Stimulated activated effector memory CD8-positive, alpha-beta T cell treated with anti-CD3 and anti-CD28 coated beads, Interleukin-12 subunit alpha, Interleukin-12 subunit beta, amount 100 ng/mL, for 72 hours (primary cell): ENCODE results near the gene LHPP.

Experiments
- ATAC-seq: fragments of 150-1000 bp; cut with Tn5 transposase; 2 replicates; pipeline ENCODE4 v1.10.0; 2021
- DNase-seq, 2 donors: peaks; one replicate each; pipeline ENCODE4 v3.0.0; 2021 to 2022; ENCODE audit warnings: low spot score in 2 of 2
- H3K27ac Mint-ChIP-seq: one replicate; pipeline ENCODE4 v1.8.0; 2022; ENCODE audit warnings: mild to moderate bottlenecking, mixed read lengths
- H3K36me3 Mint-ChIP-seq: one replicate; pipeline ENCODE4 v1.8.0; 2022; ENCODE audit warnings: mild to moderate bottlenecking, mixed read lengths
- H3K4me1 Mint-ChIP-seq: one replicate; pipeline ENCODE4 v1.8.0; 2022; ENCODE audit warnings: mixed read lengths
- H3K4me3 Mint-ChIP-seq: one replicate; pipeline ENCODE4 v1.8.0; 2022; ENCODE audit warnings: mild to moderate bottlenecking, mixed read lengths
- H3K9me3 Mint-ChIP-seq: one replicate; pipeline ENCODE4 v1.8.0; 2022; ENCODE audit warnings: mixed read lengths

LHPP gene, protein sequence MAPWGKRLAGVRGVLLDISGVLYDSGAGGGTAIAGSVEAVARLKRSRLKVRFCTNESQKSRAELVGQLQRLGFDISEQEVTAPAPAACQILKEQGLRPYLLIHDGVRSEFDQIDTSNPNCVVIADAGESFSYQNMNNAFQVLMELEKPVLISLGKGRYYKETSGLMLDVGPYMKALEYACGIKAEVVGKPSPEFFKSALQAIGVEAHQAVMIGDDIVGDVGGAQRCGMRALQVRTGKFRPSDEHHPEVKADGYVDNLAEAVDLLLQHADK

DNA sequence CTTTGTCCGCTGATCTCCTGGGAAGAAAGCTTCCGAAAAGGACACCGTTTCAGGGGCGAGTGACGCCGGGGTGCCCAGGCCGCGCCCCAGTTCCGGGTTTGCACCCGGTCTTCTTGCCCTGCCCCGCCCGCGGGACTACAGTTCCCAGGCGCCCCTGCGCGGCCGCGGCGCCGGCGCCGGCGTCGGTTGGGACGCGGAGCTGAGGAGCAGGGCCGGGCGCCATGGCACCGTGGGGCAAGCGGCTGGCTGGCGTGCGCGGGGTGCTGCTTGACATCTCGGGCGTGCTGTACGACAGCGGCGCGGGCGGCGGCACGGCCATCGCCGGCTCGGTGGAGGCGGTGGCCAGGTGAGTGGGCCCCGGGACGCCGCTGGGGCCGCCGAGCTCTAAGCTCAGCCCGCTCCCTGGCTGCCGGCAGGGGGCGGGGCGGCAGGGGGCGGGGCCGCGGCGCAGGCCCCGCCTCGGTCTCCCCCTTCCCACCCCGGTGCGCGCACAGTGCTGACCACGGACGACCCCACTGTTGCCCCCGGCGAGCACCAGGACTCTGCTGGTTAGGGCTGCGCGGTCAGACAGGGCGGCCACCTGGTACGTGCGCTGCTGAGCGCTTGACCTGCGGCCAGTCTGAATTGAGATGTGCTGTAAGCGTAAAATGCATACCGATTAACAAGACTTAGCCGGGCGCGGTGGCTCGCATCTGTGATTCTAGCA is at the start of gene LHPP:
Gene LHPP (plus strand): TSS at position 182 of the 706 bp plus-strand sequence. CDS start 40 bp downstream, at position 222.
- H3K36me3 Mint-ChIP-seq = no peaks in the 10 kb centered on the region
- H3K9me3 Mint-ChIP-seq = no peaks in the 10 kb centered on the region
- peak; percentile 99 for ATAC-seq
- H3K4me1 Mint-ChIP-seq = peaks cover 21% of the 10 kb centered on the region
- peak; percentile 82 to 92 for DNase-seq
- H3K27ac Mint-ChIP-seq = peak within 1 kb of the TSS; percentile 93
- peak within 1 kb of the TSS; percentile 73 for H3K4me3 Mint-ChIP-seq

DNA sequence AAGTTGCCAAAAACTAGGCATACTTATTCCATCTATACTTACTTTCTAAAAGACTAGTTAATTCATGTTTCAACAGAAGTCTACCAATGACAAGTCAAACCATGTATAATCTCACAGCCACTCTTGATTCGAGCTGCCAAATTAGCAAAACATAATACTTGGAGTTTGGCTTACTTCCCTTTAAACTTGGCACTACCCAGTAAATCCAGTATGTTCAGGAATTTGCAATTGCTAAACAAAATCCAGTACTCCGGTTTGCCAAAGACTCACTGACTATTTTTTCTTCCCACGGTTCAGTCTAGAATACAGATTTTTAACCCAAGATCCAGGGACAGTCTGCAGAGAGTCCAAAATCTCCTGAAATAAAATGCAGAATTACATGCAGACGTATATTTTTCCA is 47.5 kb upstream of the LHPP start:
- no peak for DNase-seq
- peaks cover 30% of the 10 kb centered on the region for H3K36me3 Mint-ChIP-seq
- H3K27ac Mint-ChIP-seq = no peak overlapping the region
- H3K9me3 Mint-ChIP-seq = no peaks in the 10 kb centered on the region
- ATAC-seq = no peak
- H3K4me3 Mint-ChIP-seq = no peak overlapping the region
- peaks cover 6% of the 10 kb centered on the region for H3K4me1 Mint-ChIP-seq

DNA sequence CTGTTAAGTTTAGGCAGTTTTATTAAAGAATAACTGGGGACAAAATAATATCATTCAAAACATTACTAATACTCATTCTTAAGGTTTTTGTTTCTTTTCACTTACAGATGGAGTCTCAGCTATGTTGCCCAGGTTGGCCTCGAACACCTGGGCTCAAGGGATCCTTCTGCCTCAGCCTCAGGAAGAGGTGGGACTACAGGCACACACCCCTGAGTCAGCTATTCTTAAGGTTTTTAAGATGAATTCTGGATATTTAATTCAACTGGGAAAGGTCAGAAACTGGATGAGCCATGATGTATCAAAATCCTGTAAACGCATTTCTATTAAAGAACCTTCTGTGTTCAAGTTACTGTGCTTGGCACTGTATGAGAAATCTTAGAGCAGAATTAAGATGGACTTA is 46.4 kb upstream of the LHPP start:
- no peaks in the 10 kb centered on the region for H3K9me3 Mint-ChIP-seq
- H3K27ac Mint-ChIP-seq = no peak overlapping the region
- ATAC-seq = no peak
- H3K4me1 Mint-ChIP-seq = peaks cover 11% of the 10 kb centered on the region
- no peak overlapping the region for H3K4me3 Mint-ChIP-seq
- H3K36me3 Mint-ChIP-seq = peaks cover 22% of the 10 kb centered on the region
- DNase-seq = no peak

DNA sequence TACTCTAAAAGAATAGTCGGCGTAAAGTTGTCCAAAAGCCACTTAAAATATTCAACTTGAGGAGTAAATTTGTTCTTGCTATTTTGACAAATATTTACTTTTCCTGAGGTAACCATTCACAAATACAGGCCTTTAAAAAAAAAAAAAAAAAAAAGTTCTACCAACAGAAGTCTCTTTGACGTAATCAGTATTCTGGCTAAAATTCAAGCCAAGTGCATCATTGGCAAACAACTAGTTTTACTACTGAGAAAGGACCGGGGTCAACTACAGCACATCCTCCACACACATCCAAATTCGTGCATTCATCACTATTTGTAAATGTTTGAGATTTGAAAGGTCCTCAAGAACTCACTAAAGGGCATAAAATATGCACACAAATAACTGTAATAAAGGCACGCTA is 44.9 kb upstream of the LHPP start:
- no peaks in the 10 kb centered on the region for H3K9me3 Mint-ChIP-seq
- peak overlapping the region; percentile 68 for H3K4me3 Mint-ChIP-seq
- H3K27ac Mint-ChIP-seq = no peak overlapping the region
- DNase-seq = no peak
- no peak for ATAC-seq
- H3K4me1 Mint-ChIP-seq = peaks cover 11% of the 10 kb centered on the region
- H3K36me3 Mint-ChIP-seq = peaks cover 7% of the 10 kb centered on the region

DNA sequence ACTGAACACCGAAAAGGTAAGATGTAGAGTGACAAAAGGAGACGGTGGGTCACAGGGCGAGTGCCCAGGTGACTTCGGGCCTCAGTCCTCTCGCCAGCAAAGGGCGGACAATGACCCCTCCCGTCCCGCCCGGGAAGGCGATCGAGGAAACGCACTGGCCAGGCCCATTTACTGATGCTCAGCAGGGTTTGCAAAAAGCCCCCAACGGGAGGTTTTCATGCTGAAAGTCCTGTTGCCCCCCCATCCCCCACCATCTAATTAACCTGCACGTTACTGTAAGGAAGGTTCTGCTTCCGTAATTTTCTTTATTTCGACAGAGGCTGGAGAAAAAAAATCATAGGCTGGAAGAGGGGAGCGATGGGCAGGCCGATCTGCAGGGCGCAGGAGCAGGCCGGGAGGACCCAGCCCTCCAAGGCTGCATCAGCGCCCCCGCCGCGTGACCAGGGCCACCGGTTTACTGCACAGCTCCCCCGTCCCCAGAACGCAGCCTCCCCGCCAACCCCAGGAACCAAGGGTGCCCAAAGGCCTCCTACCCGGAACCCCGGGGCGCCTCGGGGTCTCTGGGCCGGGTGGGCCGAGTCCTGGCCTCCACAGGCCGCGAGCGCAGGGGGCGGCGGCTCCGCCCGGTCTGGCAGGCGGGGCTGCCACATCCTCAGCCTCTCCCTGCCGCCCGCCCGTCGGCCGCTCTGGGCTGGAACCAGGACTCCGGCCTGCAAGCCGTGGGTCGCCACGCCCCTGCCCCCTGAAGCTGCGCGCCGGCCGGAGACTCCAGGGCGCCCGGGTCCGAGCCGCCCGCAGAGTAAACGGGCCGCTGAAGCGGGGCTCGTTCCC is 43.5 kb upstream of the LHPP start:
- ATAC-seq (peak; percentile 72), DNase-seq (peak; percentile 42 to 80)
- Mint-ChIP-seq H3K27ac (peak overlapping the region; percentile 29), H3K36me3 (no peaks in the 10 kb centered on the region), H3K4me1 (peaks cover 11% of the 10 kb centered on the region), H3K9me3 (no peaks in the 10 kb centered on the region), H3K4me3 (peak overlapping the region; percentile 68)

DNA sequence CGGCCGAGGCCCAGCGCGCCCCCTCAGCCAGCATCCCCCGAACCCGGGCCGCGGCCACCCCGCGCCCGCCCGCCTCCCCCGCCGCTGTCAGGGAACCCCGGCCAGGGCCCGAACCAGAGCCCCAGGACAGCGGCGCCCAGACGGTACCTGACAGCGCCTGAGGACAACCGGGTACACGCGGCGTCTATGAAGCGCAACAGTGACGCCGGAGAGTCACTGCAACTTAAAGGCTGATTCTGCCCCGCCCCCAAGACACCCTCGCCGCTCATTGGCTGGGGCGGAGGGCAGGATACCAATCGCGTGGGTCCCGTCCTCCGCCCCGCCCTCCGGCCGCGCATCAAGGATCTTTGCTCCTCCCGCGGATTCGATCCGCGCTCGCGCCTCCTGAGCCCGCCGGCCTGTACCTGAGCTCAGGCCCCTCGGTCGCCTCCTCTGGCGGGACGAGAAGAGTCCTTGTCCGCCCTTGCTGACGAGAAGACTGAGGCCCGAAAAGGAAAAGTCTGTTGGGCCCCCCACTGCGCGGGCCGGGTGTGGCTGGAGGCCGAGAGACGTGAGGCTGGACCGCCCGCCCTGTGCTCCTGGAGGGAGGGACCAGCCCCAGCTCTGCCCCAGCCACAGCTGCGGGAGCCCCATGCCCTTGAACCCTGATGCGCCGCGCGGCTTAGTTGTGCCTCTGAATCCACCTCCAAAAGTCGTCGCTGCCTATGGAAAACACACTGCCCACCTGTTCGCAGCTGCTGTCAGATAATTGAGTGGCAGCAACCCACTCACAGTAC is 42.7 kb upstream of the LHPP start, which contains the start of gene OAT:
Gene OAT (minus strand): TSS at position 198 of the 776 bp plus-strand sequence. CDS start 6,752 bp downstream, outside the sequence.
- peak within 1 kb of the TSS; percentile 29 for H3K27ac Mint-ChIP-seq
- H3K9me3 Mint-ChIP-seq = no peaks in the 10 kb centered on the region
- peak within 1 kb of the TSS; percentile 68 for H3K4me3 Mint-ChIP-seq
- peak; percentile 87 to 96 for DNase-seq
- no peaks in the 10 kb centered on the region for H3K36me3 Mint-ChIP-seq
- peaks cover 11% of the 10 kb centered on the region for H3K4me1 Mint-ChIP-seq
- peak; percentile 96 for ATAC-seq

DNA sequence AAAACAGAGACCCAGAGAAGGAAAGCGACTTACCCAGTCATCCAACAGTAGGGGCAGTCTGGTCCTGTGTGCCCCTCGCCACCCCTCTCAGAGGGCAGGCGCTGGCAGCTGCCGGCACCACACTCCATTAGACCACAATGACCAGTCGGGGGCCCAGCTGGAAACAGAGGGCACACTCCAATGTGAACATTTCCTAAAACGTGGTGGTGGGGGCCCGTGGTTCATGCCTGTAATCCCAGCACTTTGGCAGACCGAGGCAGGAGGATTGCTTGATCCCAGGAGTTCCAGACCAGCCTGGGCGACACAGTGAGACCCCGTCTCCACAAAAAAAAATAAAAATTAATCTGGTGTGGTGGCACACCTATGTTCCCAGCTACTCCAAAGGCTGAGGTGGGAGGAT is 42.0 kb upstream of the LHPP start:
- Mint-ChIP-seq H3K36me3 (no peaks in the 10 kb centered on the region), H3K4me3 (peak overlapping the region; percentile 68), H3K9me3 (no peaks in the 10 kb centered on the region), H3K27ac (peak overlapping the region; percentile 29), H3K4me1 (peaks cover 6% of the 10 kb centered on the region)
- DNase-seq = no peak
- no peak for ATAC-seq

DNA sequence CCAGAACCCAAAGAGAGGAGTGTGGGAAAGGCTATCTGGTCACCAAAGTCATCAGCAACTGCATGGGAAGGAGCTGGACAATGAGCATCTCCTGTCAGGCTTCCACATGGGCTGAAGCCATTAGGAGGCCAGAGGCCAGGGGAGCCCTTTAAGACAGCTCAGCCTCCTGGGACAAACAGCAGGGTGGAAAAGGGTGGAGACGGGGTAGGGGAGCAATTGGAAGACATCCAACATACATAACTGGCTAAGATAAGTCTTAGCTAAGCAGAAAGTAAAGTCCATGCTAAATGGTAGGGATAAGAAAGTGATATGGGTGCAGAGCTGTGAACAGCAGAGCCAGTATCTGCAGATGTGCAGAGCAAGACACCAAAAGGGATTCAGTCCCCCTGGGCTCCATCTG is 41.4 kb upstream of the LHPP start:
- no peak overlapping the region for H3K4me3 Mint-ChIP-seq
- peaks cover 6% of the 10 kb centered on the region for H3K4me1 Mint-ChIP-seq
- H3K36me3 Mint-ChIP-seq = no peaks in the 10 kb centered on the region
- DNase-seq = no peak
- no peaks in the 10 kb centered on the region for H3K9me3 Mint-ChIP-seq
- no peak overlapping the region for H3K27ac Mint-ChIP-seq
- ATAC-seq = no peak

DNA sequence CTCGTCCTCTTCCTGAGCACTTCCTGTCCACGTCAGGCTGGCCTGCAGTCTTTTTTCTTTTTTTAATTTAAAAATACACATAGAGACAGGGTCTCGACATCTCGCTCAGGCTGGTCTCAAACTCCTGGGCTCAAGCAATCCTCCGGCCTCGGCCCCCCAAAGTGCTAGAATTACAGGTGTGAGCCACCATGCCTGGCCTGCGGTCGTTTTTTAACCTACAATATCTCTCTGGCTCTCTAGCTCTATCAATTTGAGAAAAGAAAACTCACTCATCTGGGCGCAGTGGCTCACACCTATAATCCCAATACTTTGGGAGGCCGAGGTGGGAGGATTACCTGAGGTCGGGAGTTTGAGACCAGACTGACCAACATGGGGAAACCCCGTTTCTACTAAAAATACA is 38.9 kb upstream of the LHPP start:
- Mint-ChIP-seq H3K4me3 (no peak overlapping the region), H3K27ac (no peak overlapping the region), H3K36me3 (no peaks in the 10 kb centered on the region), H3K4me1 (peaks cover 6% of the 10 kb centered on the region), H3K9me3 (no peaks in the 10 kb centered on the region)
- DNase-seq (no peak), ATAC-seq (no peak)

DNA sequence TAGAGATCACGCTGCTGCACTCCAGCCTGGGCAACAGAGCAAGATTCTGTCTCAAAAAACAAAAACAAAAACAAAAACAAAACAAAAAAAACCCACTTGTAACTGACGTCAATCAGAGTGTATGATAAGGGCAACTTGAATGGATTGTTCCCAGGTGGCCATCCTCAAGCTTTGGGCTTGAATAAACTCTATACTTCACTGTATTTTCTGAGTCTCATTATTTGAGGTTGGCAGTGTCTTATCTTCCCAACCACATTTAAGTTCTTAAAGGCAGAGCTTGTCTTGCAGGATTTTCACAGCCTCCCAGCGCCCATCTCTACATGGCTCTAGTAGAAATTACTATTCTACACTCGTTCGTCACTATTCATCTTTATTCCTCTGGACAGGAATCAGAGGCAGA is 37.8 kb upstream of the LHPP start:
- no peak overlapping the region for H3K27ac Mint-ChIP-seq
- ATAC-seq (no peak), DNase-seq (no peak)
- no peaks in the 10 kb centered on the region for H3K36me3 Mint-ChIP-seq
- no peak overlapping the region for H3K4me3 Mint-ChIP-seq
- no peaks in the 10 kb centered on the region for H3K9me3 Mint-ChIP-seq
- peaks cover 6% of the 10 kb centered on the region for H3K4me1 Mint-ChIP-seq

DNA sequence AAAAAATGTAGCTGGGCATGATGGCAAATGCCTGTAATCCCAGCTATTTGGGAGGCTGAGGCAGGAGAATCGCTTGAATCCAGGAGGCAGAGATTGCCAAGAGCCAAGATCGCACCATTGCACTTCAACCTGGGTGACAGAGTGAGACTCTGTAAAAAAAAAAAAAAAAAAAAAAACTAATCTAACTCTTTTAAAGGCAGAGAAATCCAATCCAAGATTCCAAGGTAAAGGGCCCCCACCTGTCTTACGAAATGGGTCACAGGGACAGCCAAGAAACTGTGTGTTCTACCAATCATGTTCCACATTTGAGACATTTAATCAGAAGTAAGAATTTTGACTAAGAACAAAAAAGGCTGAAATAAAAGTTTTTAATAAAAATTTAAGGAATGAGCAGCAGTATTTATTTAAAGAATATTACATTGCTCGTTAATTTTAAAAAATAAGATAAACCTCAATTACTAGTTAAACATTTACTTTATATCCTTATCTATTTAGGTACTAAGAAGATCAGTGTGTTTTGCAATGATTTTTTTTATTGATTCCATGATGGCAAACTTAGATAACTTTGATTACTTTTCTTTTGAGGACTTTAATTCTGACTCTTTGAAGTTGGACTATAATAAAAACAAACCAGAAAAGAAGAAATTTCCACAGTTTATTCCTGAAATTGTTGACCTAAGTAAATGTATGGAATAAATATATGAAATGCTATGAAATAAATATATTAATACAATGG is 36.2 kb upstream of the LHPP start:
- Mint-ChIP-seq H3K9me3 (no peaks in the 10 kb centered on the region), H3K4me3 (no peak overlapping the region), H3K36me3 (no peaks in the 10 kb centered on the region), H3K4me1 (no peaks in the 10 kb centered on the region), H3K27ac (no peak overlapping the region)
- no peak for ATAC-seq
- DNase-seq = no peak

DNA sequence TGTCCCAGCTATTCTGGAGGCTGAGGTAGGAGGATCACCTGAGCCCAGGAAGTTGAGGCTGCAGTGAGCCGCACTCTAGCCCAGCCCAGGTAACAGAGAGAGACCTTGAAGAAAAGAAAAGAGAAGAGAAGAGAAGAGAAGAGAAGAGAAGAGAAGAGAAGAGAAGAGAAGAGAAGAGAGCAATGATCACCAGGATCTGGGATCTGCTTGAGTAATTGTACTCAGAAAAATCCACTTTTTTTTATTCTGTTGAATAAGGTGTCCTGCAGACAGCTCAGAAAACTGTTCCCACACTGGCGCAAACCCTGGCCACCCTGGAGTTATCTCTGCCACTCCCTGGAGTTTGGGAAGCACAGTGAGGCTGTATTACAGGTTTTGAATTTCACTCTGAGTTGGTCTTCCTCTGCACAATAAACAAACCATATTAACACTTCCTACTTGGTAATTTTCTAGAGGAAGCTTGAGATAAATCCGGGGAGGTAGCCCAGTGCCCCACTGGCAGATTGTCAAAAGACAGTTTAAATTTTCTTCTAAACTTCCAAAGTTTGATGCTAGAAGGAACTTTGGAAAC is 33.3 kb upstream of the LHPP start:
- no peak for DNase-seq
- no peak for ATAC-seq
- no peaks in the 10 kb centered on the region for H3K9me3 Mint-ChIP-seq
- H3K4me1 Mint-ChIP-seq = no peaks in the 10 kb centered on the region
- H3K36me3 Mint-ChIP-seq = no peaks in the 10 kb centered on the region
- no peak overlapping the region for H3K27ac Mint-ChIP-seq
- no peak overlapping the region for H3K4me3 Mint-ChIP-seq

DNA sequence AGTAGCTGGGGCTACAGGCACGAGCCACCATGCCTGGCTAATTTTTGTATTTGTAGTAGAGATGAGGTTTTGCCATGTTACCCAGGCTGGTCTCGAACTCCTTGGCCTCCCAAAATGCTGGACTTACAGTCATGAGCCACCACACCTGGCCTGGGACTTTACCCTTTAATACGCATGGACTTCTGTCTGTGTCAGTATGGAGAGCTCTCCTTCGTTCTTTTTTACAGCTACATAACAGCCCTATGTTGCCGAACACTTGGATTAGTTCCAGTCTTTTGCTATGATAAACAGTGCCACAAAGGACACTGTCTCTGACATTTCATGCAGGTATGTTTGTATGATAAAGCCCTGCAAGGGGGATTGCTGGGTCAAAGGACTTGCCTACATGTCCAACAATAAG is 32.0 kb upstream of the LHPP start:
- no peaks in the 10 kb centered on the region for H3K4me1 Mint-ChIP-seq
- H3K27ac Mint-ChIP-seq = no peak overlapping the region
- H3K9me3 Mint-ChIP-seq = no peaks in the 10 kb centered on the region
- DNase-seq (no peak), ATAC-seq (no peak)
- H3K36me3 Mint-ChIP-seq = no peaks in the 10 kb centered on the region
- no peak overlapping the region for H3K4me3 Mint-ChIP-seq

DNA sequence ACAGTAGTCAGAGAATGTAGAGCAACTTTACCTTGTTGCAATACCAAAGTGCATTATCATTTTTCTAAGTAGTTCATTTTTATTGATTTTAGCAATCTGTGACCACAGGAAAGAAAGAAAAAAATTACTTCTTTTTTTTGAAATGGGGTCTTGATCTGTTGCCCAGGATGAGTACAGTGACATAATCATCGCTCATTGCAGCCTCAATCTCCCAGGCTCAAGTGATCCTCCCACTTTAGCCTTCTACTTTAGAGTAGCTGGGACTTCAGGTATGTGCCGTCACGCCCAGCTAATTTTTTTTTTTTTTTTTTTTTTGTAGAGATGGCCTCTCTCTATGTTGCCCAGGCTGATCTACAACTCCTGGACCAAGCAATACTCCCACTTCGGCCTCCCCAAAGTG is 31.5 kb upstream of the LHPP start:
- no peak overlapping the region for H3K27ac Mint-ChIP-seq
- no peaks in the 10 kb centered on the region for H3K4me1 Mint-ChIP-seq
- H3K36me3 Mint-ChIP-seq = no peaks in the 10 kb centered on the region
- no peaks in the 10 kb centered on the region for H3K9me3 Mint-ChIP-seq
- H3K4me3 Mint-ChIP-seq = no peak overlapping the region
- no peak for ATAC-seq
- DNase-seq = no peak
